Measurements from ENCODE around the gene HBA2. TPM values are rescaled to one million over a fixed set of nuclear protein-coding genes. Genes with fewer than 3 reads are reported as not detected.

The HBA2 gene
- total and polyA plus RNA-seq, 2 of the 4 experiments (the other 2 are of a cell fraction), result not detected

DNA sequence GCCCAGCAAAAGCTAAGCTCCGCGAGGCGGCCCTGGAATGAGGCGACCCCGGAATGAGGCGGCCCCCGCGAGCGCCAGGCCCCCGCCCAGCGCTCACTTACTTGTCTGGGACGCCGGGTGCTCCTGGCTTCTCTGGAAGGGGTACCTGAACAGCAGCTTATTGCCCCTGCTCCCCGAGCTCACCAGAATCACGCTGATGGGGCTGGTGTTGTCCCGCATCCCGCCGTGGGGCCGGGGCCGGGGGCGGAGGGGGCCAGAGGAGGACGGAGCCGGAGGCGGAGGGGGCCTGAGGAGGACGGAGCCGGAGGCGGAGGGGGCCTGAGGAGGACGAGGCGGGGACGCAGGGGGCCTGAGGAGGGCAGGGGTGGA lies 34.6 kb upstream of the HBA2 start:
- H3K23ac ChIP-seq (ENCODE audit: low read depth, low read length), result 0 out of 2 replicates have a peak overlapping the region, but pooled peaks have one; percentile 71
- H3K4me2 ChIP-seq (ENCODE audit: low read depth, low read length), result peak overlapping the region; percentile 71
- peaks cover 4% of the 10 kb centered on the region; the same call in 1 of the 2 replicates for H3K9me1 ChIP-seq (ENCODE audit: insufficient read depth, low read length)
- no peak overlapping the region; the same call in 1 of the 2 replicates for H3K18ac ChIP-seq (ENCODE audit: low read depth, low read length)
- no peak overlapping the region for H2BK20ac ChIP-seq (ENCODE audit: low read depth, low read length)
- peak overlapping the region; percentile 49 for H4K5ac ChIP-seq (ENCODE audit: low read depth, low read length)
- no peak overlapping the region for H2BK15ac ChIP-seq (ENCODE audit: low read depth, low read length)
- ATAC-seq (ENCODE audit: low read depth) (peak; percentile 28), DNase-seq (no peak)
- peak overlapping the region; percentile 95 to 96 for H4K8ac ChIP-seq (ENCODE audit: low read depth in 2 of 2, low read length in 2 of 2)
- H2AK5ac ChIP-seq (ENCODE audit: low read depth, low read length), result peak overlapping the region; percentile 81; the same call in 1 of the 2 replicates
- TF ChIP-seq, protein P1, sequence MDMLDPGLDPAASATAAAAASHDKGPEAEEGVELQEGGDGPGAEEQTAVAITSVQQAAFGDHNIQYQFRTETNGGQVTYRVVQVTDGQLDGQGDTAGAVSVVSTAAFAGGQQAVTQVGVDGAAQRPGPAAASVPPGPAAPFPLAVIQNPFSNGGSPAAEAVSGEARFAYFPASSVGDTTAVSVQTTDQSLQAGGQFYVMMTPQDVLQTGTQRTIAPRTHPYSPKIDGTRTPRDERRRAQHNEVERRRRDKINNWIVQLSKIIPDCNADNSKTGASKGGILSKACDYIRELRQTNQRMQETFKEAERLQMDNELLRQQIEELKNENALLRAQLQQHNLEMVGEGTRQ (IDR thresholded peaks at IDR 0.05; ENCODE audit: low read depth, low read length), result no peak
- TF ChIP-seq RFX5 (IDR thresholded peaks at IDR 0.05; ENCODE audit: low read depth, low read length) (no peak), CEBPB (IDR thresholded peaks at IDR 0.05; ENCODE audit: low read depth, low read length) (no peak), ELK1 (IDR thresholded peaks at IDR 0.05; ENCODE audit: borderline replicate concordance, low read depth, low read length) (no peak), BHLHE40 (IDR thresholded peaks at IDR 0.05; ENCODE audit: low read depth, low read length) (no peak), MAZ (IDR thresholded peaks at IDR 0.05; ENCODE audit: borderline replicate concordance, low read depth, low read length) (peak; percentile 27; the same call in 1 of the 2 replicates)
- ChIA-PET POLR2A (ENCODE audit: unreplicated experiment) (no interaction called here), CTCF (interaction anchor here (0.6 kb wide), 1 partner anchor 13 kb away, joined by 6 read pairs; no protein-coding TSS in a partner anchor)
- H3K36me3 ChIP-seq (ENCODE audit: control insufficient read depth, insufficient read depth, low read length), result no peaks in the 10 kb centered on the region
- WGBS, 2 experiments (ENCODE audit: extremely low coverage in 2 of 2, insufficient read length in 1 of 2), result 8% methylated on average over 12 of the region's 30 CpGs; no CpG with 5 or more reads in 1 of the 2 experiments
- H4K91ac ChIP-seq (ENCODE audit: insufficient read depth, low read depth, low read length), result peak overlapping the region; percentile 32; the same call in 1 of the 2 replicates
- no peak overlapping the region for H2BK120ac ChIP-seq (ENCODE audit: low read depth, low read length)
- H3K4me1 ChIP-seq (ENCODE audit: control insufficient read depth, insufficient read depth, low read length), result peaks cover 4% of the 10 kb centered on the region; the same call in 1 of the 2 replicates
- BruUV-seq (replicated peaks), result no TSS peak
- H3K4me3 ChIP-seq (ENCODE audit: insufficient read depth, low read depth, low read length), result peak overlapping the region; percentile 88
- H3K4ac ChIP-seq (ENCODE audit: low read depth, low read length), result peak overlapping the region; percentile 78
- peak overlapping the region; percentile 87; the same call in 1 of the 2 replicates for H3K14ac ChIP-seq (replicated peaks; ENCODE audit: low read depth, low read length)
- no peaks in the 10 kb centered on the region; the same call in 1 of the 2 replicates for H4K20me1 ChIP-seq (ENCODE audit: insufficient read depth, low read length)
- dilution Hi-C loops (cut with HindIII; ENCODE audit: low sequenced_read_pairs, unreplicated experiment) (no loop called here), intact Hi-C loops (cut with micrococcal nuclease) (loop anchor here (5.0 kb wide), 1 partner anchor 44 kb away; the partner anchor contains the start of gene HBQ1), in situ Hi-C loops (cut with MboI; ENCODE audit: low sequenced_read_pairs) (no loop called here)
- no peaks in the 10 kb centered on the region for H3K27me3 ChIP-seq (ENCODE audit: control insufficient read depth, insufficient read depth, low read length)
- peak overlapping the region; percentile 46 for H2BK5ac ChIP-seq (ENCODE audit: low read depth, low read length, poor library complexity, severe bottlenecking)
- no peaks in the 10 kb centered on the region for H3K9me3 ChIP-seq (ENCODE audit: control insufficient read depth, insufficient read depth, low read length)
- H2AK9ac ChIP-seq (replicated peaks; ENCODE audit: low read depth, low read length, poor library complexity), result peak overlapping the region; percentile 92
- H3K56ac ChIP-seq (ENCODE audit: extremely low read depth, insufficient read depth, low read length), result peak overlapping the region; percentile 52; the same call in 1 of the 2 replicates
- peaks cover 13 to 34% of the 10 kb centered on the region in 2 experiments for H3K79me1 ChIP-seq (ENCODE audit: low read depth in 1 of 2, low read length in 2 of 2)
- H3K27ac ChIP-seq (ENCODE audit: insufficient read depth, low read length), result peak overlapping the region; percentile 96
- H2AFZ ChIP-seq (replicated peaks; ENCODE audit: low read length, poor library complexity), result peak overlapping the region; percentile 94
- H3K9ac ChIP-seq (ENCODE audit: low read depth, low read length), result peak overlapping the region; percentile 95
